HepG2 (cell line): ENCODE results near the gene ZMYND12. TPM values are rescaled to one million over a fixed set of nuclear protein-coding genes. Genes with fewer than 3 reads are reported as not detected.
A peak's percentile ranks its signal among the peaks of the same experiment; 100 is the strongest.

Experiments used
- ARID4A ChIP-seq: sonication (generic); formaldehyde crosslinking; IDR thresholded peaks from 2 replicates; pipeline ENCODE4 v1.5.0; 2020; ENCODE audit warnings: mild to moderate bottlenecking, missing genetic modification reagents, borderline replicate concordance
- EEA1 ChIP-seq: sonication (generic); formaldehyde crosslinking; IDR thresholded peaks from 2 replicates; pipeline ENCODE4 v1.5.1; 2020; ENCODE audit warnings: mild to moderate bottlenecking, missing genetic modification reagents, borderline replicate concordance
- FOXC1 ChIP-seq: sonication (generic); formaldehyde crosslinking; IDR thresholded peaks from 2 replicates; pipeline ENCODE4 v1.8.0; 2022; ENCODE audit warnings: mild to moderate bottlenecking, missing genetic modification reagents, borderline replicate concordance
- GMEB1 ChIP-seq: sonication (generic); formaldehyde crosslinking; IDR thresholded peaks from 2 replicates; pipeline ENCODE4 v1.5.1; 2020; ENCODE audit warnings: missing genetic modification reagents, mild to moderate bottlenecking, borderline replicate concordance
- KAT8 ChIP-seq: IDR thresholded peaks from 2 replicates; pipeline ENCODE4 v1.6.1; 2016; ENCODE audit warnings: missing genetic modification reagents, missing compliant biosample characterization
- MBD4 ChIP-seq: IDR thresholded peaks from 2 replicates; pipeline ENCODE4 v1.6.1; 2012; ENCODE audit warnings: low read length, inconsistent platforms, borderline replicate concordance
- NCOA2 ChIP-seq: sonication (generic); formaldehyde crosslinking; IDR thresholded peaks from 2 replicates; pipeline ENCODE4 v1.8.0; 2022; ENCODE audit warnings: inconsistent platforms
- SRY ChIP-seq: sonication (generic); formaldehyde crosslinking; IDR thresholded peaks from 2 replicates; pipeline ENCODE4 v1.8.0; 2022; ENCODE audit warnings: mild to moderate bottlenecking, missing genetic modification reagents
- ZBTB7B ChIP-seq: sonication (generic); formaldehyde crosslinking; IDR thresholded peaks from 2 replicates; pipeline ENCODE4 v1.4.0; 2020; ENCODE audit warnings: missing genetic modification reagents
- ZMYM4 ChIP-seq: sonication (generic); formaldehyde crosslinking; IDR thresholded peaks from 2 replicates; pipeline ENCODE4 v1.8.1; 2023; ENCODE audit warnings: mild to moderate bottlenecking, missing genetic modification reagents
- ZNF350 ChIP-seq: sonication (generic); formaldehyde crosslinking; IDR thresholded peaks from 2 replicates; pipeline ENCODE4 v1.4.0; 2020; ENCODE audit warnings: mild to moderate bottlenecking, low read depth, missing genetic modification reagents, borderline replicate concordance
- ZSCAN29 ChIP-seq: sonication (generic); formaldehyde crosslinking; conservative IDR thresholded peaks from 2 replicates; pipeline ENCODE4 v1.4.0; 2020; ENCODE audit warnings: mild to moderate bottlenecking, missing genetic modification reagents
- polyA plus RNA-seq, 8 experiments: library from polyadenylated mRNA; depleted of rRNA in 3 of 8; stranded (reverse) in 7 of 8; unstranded in 1 of 8; fragments of >200 nt; fragmentation: Illumina TruSeq in 4 of 8; extraction: Trizol in 4 of 8; gene quantifications; 2 replicates each; pipeline versions ENCODE4 v1.2.1 to v1.2.3, GENCODE V29; 2011 to 2016; ENCODE audit warnings: low read depth in 4 of 8, missing spikeins in 1 of 8, mixed read lengths in 1 of 8; ENCODE audit not compliant: insufficient read depth in 1 of 8
- total RNA-seq, 5 experiments: library from RNA; depleted of rRNA; stranded (reverse); fragments of >200 nt; fragmentation: Illumina TruSeq; extraction: Trizol; gene quantifications; 2 replicates each; pipeline ENCODE4 v1.2.3, GENCODE V29; 2016; ENCODE audit warnings: low read depth in 1 of 5
- TF ChIP-seq, protein P1 (sequence below): sonication (generic); formaldehyde crosslinking; conservative IDR thresholded peaks from 2 replicates; pipeline ENCODE4 v1.8.0; 2022; ENCODE audit warnings: missing genetic modification reagents
- TF ChIP-seq, protein P2 (sequence below): sonication (generic); formaldehyde crosslinking; IDR thresholded peaks from 2 replicates; pipeline ENCODE4 v1.4.0; 2020; ENCODE audit warnings: missing genetic modification reagents, borderline replicate concordance

Gene ZMYND12
- total and polyA plus RNA-seq, 2 of the 13 experiments (the other 11 are each of a cell fraction or from before 2014, with no cell fraction given) = 0.13 to 0.71 TPM

- TF ChIP-seq, protein P1, sequence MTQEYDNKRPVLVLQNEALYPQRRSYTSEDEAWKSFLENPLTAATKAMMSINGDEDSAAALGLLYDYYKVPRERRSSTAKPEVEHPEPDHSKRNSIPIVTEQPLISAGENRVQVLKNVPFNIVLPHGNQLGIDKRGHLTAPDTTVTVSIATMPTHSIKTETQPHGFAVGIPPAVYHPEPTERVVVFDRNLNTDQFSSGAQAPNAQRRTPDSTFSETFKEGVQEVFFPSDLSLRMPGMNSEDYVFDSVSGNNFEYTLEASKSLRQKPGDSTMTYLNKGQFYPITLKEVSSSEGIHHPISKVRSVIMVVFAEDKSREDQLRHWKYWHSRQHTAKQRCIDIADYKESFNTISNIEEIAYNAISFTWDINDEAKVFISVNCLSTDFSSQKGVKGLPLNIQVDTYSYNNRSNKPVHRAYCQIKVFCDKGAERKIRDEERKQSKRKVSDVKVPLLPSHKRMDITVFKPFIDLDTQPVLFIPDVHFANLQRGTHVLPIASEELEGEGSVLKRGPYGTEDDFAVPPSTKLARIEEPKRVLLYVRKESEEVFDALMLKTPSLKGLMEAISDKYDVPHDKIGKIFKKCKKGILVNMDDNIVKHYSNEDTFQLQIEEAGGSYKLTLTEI (CRISPR knock-in tag) = no peak
- TF ChIP-seq, protein P2, sequence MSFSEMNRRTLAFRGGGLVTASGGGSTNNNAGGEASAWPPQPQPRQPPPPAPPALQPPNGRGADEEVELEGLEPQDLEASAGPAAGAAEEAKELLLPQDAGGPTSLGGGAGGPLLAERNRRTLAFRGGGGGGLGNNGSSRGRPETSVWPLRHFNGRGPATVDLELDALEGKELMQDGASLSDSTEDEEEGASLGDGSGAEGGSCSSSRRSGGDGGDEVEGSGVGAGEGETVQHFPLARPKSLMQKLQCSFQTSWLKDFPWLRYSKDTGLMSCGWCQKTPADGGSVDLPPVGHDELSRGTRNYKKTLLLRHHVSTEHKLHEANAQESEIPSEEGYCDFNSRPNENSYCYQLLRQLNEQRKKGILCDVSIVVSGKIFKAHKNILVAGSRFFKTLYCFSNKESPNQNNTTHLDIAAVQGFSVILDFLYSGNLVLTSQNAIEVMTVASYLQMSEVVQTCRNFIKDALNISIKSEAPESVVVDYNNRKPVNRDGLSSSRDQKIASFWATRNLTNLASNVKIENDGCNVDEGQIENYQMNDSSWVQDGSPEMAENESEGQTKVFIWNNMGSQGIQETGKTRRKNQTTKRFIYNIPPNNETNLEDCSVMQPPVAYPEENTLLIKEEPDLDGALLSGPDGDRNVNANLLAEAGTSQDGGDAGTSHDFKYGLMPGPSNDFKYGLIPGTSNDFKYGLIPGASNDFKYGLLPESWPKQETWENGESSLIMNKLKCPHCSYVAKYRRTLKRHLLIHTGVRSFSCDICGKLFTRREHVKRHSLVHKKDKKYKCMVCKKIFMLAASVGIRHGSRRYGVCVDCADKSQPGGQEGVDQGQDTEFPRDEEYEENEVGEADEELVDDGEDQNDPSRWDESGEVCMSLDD (CRISPR knock-in tag) = no peak
- TF ChIP-seq ZBTB7B = peak; percentile 48; the same call in 1 of the 2 replicates
- no peak for TF ChIP-seq FOXC1 (CRISPR knock-in tag)
- TF ChIP-seq ZMYM4 (CRISPR knock-in tag) = peak; percentile 62
- no peak for TF ChIP-seq ZSCAN29 (CRISPR knock-in tag)
- TF ChIP-seq SRY (CRISPR knock-in tag) = no peak
- no peak for TF ChIP-seq NCOA2 (CRISPR knock-in tag)
- TF ChIP-seq ARID4A (CRISPR knock-in tag) = peak; percentile 99
- no peak for TF ChIP-seq EEA1
- TF ChIP-seq KAT8 (CRISPR knock-in tag) = peak; percentile 75
- TF ChIP-seq MBD4 = no peak
- peak; percentile 95 for TF ChIP-seq GMEB1 (CRISPR knock-in tag)
- peak; percentile 32; the same call in 1 of the 2 replicates for TF ChIP-seq ZNF350 (CRISPR knock-in tag)
Measured at GRCh38 chr1:42462828-42463763, 7.3 kb upstream of the ZMYND12 start, which contains the start of gene CCDC30 (continued).
